Stimulated activated CD8-positive, alpha-beta memory T cell treated with anti-CD3 and anti-CD28 coated beads, Interleukin-12 subunit alpha, Interleukin-12 subunit beta, amount 100 ng/mL, for 24 hours (primary cell): ENCODE measurements around the gene MIOX.

Source experiments
- DNase-seq: peaks from one replicate; pipeline ENCODE4 v3.0.0-alpha.2; 2020; ENCODE audit errors: extremely low read depth

Gene MIOX

DNA sequence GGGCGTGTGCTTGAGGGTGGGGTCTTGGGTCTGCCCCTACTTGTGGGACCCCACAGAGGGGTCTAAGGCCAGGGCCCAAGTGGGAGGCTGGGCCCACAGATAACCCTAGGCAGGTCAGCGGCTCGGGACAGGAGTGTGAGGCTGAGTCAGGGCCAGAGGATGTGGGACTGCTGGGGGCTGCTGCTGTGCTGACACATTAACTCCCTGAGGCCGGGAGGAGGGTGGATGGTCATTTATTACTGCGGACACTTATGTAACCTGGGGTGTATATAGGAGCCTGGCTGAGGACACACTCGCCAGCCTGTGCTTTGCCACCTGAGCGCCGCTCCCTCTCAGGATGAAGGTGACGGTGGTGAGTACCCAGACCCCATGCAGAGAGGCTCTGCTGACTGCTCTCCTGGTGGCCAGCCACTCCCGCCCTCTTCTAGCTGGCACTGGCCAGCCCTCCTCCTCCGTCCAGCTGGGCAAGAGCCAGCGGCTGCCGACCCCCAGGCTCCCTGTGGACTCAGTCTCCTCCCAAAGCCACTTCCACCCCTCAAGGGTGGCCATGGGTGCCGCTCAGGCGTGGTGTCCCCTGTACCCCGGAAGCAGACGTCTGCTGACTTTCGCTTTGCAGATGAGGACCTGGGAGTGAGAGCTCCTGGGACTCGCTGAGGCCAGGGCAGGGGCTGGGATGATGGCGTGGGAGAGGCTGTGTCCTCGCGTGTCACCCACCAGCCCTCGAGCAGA, at the start of gene MIOX:
Gene MIOX (plus strand): TSS at position 299 of the 729 bp plus-strand sequence. CDS start 39 bp downstream, at position 338.
- DNase-seq, result no peak

DNA sequence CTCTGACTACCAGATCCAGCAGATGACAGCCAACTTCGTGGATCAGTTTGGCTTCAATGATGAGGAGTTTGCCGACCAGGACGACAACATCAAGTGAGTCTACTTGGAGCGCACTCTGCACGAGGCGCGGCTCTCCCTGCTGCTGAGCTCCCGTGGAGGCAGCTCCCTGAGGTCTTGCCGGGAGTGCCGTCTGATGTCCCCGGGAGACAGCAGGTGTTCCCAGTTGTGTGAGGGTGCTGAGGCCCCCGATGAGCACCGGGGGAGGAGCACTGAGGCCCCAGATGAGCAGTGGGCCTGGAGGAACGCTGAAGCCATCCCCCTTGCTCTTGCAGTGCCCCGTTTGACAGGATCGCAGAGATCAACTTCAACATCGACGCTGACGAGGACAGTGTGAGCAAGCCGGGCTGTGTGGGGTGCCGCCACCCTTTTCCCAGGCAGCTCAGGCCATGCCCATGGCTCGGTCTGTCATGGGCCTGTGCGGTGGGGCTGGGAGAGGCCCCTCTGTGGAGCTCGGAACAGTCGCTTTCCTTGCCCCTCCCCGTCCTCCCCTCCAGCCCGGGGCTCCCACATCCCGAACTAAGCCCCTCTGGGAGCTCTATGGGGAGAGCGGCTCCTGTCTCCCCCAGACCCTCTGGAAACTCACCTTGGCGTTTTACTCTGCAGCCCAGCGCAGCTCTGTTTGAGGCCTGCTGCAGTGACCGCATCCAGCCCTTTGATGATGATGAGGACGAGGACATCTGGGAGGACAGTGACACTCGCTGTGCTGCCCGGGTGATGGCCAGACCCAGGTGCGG, 49.0 kb upstream of the MIOX start:
- no peak for DNase-seq

DNA sequence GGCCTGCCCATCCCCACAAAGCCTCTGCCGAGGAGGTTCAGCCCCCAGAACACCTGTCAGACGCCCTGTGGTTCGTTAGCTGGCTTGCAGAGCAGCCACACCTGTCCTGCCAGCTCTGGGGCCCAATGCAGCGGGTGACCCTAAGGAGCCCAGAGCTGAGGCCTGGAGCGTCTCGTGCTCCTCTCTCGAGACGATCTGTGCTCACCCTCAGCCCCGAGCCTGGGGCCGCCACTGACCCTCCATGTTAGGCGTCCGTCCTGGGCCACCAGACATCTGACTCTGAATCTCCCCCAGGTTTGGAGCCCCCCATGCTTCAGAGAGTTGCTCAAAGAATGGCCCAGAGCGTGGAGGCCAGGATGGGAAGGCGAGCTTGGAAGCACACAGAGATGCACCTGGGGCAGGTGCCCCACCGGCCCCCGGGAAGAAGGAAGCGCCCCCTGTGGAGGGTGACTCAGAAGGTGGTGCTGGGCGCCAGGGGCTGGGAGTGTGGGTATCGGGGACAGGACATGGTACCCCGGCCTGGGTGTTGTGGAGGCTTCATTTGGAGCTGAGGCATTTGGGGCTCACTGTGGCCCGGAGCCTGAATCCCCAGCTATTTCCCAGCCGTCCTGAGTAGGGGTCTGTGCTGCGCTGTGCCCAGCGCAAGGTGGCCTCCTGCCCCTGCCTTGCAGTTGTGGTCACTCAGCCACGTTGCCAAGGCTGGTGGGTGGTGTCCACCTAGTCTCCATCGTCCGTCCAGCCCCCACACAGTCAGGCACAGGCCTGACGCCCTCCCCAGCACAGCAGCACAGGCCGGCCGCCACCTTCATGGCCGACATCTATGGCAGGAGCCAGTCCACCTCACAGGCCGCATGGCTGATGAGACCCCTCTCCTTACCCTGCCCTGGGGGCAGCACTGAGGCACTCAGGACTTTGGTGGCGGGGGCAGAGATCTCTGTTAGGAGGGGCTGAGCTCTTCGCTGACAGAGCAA, 48.1 kb upstream of the MIOX start:
- DNase-seq, result no peak

DNA sequence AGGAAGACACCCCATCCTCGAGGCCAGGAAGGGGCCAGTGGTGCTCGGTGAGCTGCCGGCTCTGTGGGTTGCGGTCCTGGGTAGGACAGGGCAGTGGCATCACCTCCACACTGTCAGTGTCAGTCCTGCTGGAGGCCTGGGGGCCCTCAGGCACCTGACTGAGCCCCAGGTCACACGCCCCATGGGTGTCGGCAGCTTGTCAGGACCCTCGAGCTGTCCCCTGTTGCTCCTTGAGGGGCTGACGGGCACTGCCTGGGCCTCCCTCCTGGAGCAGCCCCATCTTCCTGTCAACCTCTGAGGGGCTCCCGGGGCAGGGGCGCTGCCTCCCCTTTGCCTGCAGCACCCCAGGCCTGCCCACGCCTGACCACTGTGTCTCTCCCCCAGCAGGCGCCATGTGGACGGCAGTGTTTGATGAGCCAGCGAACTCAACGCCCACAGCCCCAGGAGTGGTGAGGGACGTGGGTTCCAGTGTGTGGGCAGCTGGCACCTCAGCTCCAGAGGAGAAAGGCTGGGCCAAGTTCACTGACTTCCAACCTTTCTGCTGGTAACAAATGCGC, 47.3 kb upstream of the MIOX start:
- DNase-seq, result no peak

DNA sequence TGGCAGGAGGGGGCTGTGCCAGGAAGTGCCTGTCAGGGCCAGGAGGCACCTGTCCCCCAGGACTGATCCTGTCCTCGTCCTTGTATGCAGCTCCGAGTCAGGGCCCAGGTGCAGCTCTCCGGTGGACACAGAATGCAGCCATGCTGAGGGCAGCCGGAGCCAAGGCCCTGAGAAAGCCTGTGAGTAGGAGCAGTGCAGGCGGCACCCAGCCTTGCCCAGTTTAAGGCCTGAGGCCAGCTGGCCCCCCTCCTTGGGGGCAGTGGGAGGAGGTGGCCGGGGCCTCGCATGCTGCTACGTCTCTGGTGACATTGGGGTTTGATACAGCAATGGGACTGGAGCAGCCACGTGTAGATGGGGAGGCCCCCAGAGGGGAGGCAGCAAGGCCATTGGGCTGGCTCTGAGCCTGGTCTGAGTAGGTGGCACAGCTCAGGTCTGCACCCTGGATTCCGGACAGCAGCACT, 46.8 kb upstream of the MIOX start:
- DNase-seq, result no peak

DNA sequence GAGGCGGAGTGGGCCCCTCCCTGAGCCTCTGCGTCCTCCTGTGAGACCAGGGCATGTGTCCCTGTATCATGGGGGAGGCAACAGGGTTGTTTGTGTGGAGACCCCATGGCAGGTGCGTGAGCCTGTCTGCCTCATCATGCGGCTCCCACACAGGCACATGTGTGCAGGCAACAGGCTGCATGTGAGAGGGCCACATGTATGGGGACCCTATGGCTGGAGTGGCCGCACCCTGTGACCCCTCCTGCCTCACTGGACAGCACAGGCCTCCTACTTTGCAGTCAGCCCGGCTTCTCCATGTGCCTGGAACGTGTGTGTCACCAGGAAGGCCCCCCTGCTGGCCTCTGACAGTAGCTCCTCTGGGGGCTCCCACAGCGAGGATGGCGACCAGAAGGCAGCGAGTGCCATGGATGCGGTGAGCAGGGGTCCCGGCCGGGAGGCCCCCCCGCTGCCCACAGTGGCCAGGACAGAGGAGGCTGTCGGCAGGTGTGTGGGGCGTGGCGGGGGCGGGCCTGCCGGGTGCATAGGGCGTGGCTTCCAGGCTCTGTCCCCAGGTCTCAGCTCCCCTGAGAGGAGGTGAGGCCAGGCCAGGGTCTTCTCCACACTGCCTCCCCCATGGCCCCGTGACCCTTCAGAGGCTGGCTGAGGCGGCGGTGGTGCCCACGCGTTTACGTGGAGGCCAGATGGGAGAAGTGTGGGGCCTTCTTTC, 46.0 kb upstream of the MIOX start:
- no peak for DNase-seq

DNA sequence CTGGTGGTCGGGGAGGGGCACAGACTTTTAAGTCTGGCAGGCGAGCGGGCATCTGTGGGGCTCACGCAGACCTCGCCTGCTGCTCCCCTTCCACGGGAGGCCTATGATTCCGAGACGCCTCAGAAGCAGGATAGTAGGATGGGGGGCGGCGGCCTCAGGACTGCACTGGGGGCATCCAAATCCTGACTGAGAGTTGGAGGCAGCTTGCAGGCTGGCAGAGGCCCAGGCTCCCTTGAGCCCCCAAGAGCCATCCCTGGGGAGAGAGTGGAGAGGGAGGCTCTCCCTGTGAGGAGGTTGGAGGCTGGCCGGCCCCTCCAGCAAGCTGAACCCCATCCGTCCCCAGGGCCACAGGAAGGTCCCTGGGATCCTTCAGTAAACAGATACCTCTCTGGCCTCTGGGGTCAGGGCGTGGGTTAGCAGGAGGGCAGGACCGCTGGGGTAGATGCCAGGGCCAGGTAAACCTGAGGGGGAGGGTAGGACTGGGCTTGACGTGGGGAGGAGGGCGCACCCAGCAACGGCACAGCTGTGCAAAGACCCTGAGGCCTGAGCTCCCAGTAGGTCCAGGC, 45.1 kb upstream of the MIOX start:
- DNase-seq, result no peak

DNA sequence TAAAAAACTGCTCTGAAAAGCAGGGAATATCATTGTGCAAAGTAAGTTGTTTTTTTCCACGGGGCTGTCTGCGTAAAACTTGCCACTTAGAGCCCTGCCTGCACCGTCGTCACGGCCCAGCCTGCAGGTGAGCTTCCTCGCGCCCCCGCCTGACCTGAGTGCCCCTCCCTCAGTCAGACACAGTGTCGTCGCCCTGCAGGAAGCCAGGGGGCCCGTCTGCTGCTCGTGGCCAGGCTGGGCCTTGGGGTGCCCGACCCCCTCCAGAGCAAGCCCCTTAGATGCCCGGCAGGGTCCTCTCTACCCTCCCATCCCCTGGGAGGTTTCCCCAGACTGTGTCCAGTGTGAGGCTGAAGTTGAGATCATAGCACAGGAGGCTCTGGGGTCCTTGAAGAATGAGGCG, 43.5 kb upstream of the MIOX start:
- DNase-seq, result no peak

DNA sequence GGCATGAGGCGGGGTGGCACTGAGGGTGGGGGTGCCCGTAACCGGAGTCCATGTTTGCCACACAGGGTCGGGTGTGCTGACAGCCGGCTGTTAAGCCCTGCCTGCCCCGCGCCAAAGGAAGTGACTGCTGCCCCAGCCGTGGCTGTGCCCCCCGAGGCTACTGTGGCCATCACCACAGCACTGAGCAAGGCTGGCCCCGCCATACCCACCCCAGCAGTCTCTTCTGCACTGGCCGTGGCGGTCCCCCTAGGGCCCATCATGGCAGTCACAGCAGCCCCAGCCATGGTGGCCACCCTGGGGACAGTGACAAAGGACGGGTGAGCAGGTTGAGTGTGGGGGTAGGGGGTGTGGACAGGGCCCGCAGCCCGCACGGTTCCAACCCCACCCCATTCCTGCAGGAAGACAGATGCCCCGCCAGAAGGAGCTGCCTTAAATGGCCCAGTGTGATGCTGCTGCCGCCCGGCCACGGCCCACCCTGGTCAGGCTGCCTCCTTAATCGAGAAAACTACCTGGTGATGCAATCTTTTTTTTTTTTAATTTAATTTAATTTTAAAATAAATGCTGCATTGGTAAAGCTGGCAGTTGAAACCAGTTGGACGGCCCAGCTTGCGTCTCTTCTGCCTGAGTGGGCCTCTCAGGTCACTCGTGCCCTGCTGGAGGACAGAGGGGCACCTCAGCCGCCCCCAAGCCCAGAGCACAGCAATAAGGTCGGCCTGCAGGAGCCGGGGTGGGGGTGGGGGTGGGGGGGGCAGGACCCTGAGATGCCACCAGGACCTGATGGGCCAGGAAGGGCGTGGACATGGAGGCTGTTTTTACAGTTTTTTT, 42.6 kb upstream of the MIOX start:
- DNase-seq, result no peak

DNA sequence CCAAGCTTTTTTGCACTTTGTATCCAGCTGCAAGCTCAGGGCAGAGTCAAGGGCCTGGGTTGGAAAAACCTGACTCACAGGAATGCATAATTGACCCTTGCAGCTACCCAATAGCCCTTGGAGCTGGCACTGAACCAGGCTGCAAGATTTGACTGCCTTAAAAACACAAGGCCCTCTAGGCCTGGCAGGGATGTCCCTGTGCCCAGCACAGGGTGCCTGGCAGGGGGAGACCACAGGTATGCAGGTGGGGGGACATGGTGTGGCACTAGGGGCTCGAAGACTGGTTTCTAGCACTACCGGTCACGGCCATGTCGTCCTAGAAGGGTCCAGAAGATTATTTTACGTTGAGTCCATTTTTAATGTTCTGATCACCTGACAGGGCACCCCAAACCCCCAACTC, 42.0 kb upstream of the MIOX start:
- no peak for DNase-seq

DNA sequence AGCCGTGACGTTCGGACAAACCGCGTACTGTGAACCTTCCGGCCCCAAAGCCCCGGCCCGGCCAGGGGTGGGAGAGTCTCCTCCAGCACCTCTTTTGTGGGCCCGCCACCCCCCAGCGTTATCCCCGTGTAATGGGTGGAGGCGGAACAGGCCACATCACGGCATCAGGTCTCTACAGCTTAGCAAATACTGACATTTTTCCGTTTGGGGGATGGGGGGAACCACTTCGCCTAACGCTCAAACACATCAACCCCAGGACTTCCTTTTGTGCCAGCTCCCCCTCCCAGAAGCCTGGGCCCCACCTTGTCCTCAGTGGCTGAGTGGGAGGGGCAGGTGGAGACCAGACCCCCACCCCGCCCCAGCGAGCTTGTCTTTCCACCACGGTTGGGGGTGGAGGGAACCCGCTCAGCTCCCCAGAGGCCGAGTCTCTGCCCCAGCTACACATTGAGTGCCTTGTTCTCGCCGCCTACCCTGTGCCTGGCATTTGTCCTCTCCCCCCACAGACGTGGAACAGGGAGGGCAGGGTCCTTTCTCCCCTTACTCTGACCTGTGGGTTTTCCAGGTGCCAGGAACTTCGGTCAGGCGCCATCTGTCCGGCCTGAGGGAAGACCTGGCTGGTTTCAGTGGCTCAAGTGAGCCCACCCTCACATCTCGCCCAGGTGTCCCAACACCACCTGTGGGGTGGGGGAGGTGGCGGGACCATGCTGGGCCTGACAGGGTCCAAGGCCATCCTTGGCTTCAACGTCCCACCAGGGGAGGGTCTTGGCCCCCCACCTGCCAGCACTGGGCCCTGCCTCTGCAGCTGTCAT, 41.4 kb upstream of the MIOX start:
- DNase-seq, result no peak

DNA sequence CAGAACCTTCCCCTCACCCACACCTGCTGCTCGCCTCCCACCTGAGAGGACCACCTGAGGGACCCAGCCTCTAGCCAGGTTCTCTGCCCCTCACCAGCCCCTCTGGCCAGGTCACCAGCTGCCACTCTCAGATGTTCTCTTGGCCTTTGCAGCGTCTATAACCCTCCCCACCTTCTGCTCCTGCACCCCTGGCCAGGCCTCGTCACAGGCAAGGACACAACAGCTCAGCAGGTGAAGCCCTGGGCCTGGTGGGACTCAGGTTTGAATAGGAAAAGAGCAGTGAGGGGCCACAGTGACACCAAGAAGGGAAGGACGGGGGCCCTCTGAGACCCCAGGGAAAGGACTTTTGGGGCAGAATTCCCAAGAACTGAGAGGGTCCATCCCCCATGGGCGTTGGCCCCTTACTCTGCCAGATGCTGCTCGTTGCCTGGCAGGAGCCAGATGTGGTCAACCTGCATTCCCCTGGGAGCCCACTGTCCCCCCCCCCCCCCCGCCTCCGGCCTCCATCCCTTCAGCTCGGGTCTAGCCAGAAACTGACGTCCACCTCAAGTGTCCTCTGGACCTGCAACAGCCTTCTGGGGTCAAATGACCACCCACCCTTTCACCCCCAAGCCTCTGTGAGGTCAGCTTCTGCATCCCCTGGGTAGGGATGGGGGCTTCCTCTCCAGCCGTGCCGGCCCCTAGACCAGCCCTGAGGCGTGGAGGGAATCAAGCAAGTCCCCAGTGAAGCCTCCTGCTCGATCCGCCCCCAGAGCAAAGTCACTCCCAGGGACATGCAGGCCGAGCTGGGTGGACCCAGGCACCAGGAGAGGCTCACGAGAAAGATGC, 40.6 kb upstream of the MIOX start:
- DNase-seq, result no peak

DNA sequence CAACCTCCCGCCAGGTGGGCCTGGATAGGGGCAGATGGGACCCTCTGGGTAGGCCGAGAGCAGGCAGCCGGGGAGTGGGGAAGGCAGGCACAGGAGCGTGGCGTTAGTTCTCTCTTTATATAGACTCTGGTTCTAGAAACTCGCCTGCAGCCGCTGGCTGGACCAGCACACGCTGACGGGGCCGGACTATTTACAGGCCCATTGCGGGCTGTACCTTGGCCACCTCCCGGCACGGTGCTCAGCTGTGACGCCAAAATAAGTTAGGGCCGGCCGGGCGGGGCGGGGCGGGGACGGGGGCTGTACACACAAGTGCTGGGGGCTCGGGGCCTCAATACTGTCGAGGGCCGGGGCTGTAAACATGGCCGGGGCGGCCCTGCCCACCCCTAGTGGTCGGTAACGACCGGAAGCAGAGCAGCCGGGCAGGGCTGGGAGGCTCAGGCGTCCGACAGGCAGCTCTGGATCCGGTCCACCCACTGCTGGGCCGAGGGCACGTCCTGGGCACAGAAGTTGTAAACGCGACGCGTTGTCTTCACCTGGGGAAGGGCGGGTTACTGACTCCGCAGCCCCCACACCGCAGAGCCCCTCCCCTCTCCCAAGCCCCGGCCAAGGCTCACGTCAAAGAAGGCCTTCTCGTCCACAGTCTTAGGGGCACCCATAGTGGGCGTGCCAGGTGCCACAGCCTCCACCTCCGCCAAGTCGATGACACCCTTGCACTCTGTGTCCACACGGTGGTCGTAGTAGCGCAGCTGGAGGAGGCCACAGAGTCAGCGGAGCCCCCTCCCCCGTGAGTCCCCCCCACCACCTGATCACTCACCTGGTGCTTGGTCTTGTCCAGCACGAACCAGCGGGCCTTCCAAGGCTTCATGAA, 39.7 kb upstream of the MIOX start:
- no peak for DNase-seq

DNA sequence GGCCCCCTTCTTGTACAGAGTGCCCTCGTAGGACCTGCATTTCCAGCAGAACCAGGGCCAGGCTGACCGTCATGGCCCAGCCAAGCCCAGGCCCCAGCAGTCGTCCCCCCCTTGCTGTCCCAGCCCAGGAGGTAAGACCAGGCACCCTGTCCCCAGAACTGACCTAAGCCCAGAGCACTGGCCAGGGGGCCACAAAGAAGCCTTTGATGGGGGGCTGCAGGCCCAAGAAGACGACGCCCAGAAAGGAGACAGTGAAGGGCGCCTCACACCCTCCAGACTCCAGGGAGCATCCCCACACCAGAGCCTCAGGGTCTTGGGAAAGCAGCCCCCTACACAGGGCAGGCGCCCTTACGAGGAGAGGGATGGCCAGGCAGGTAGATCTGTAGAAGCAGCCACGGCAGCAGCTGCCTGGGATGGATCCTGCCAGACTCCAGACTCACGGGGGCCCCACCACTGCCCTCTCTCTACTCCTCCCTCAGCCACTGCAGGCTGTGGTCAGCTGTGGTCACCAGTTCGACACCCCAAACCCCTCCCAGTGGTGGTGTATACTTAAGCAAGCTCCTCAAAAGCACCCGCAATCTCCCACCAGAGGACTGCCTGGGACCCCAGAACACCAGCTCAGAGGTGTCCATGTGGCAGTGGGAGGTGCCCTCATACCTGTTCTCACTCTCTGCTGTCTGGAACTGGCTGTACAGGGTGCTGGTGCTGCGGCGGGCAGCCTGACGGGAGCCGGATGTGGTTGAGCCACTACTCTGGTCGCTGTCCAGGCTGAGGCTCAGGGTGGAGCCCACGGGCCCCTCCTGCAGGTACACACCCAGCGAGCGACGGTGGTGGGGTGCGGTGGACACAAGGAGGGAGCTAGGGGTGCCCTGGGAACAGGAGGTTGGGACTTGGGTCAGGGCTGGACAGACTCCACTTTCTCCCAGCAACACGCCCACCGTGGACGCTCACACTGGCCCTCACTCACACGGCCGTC, 38.8 kb upstream of the MIOX start:
- no peak for DNase-seq

DNA sequence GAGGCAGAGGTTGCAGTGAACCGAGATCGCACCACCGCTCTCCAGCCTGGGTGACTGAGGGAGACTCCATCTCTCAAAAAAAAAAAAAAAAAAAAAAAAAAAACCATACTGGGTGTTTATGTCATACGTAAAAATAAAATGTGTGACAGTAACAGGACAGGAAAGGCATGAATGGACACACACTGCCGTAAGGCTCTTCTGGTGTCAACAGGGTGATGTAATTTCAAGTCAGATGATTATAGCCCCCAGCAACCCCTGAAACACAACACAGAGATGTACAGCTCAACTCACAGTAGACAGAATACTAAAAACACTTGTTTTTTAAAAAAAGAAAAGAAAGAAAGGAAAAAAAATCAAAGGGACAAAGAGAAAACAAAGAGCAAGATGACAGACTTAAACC, 34.0 kb upstream of the MIOX start:
- DNase-seq, result no peak

DNA sequence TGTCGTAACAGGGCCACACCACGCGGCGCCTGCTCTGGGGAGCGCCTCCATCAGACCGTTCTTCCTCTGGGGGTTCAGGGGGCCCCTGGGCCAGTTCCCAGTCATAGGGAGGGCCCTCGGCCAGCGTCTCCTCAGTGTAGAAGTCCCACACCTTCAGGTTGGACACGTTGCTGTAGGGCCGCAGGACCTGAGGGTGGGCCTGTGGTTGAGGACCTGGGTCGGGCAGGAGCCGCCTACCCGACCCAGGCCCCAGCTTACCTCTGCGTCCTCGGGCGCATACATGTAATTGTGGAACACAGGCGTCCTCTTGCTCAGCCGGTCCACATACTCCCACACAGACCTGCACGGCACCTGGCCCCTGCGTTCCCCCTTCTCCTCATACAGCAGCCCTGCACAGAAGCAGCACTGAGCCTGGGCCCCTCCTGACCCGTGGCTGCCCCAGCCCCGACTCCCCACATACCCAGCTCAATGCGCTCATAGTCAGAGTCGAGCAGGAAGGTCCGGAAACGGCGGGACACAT, 32.0 kb upstream of the MIOX start:
- DNase-seq, result no peak
